GM18858 (cell line): ENCODE results near the gene KIT.

Source experiments
- ATAC-seq: cut with Tn5 transposase; IDR thresholded peaks from one replicate; pipeline ENCODE4 v1.9.1; 2021; ENCODE audit not compliant: unreplicated experiment

KIT gene

GRCh38 chr4:54695788-54696187 is 38.0 kb downstream of the KIT start:
- ATAC-seq = no peak

GRCh38 chr4:54696649-54697048 is 38.9 kb downstream of the KIT start:
- ATAC-seq = no peak

DNA sequence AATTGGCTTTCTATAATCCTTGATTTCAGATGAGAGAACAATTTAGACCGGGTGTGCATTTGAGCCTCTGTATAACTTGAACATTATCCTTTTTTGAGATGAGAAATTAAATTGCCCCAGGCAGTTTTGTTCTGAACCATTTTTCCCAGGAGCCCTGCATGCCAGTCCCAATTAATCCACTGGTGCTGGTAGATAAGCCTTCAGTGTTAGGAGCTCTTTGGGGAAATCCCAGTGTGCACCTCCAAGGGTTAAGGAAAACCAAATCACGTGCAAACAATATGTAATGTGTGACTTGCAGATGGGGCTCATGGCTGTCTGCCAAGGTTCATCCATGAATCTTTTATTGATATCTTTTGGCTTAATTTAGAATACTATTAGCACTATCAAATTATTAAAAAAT is 43.2 kb downstream of the KIT start:
- ATAC-seq = no peak

DNA sequence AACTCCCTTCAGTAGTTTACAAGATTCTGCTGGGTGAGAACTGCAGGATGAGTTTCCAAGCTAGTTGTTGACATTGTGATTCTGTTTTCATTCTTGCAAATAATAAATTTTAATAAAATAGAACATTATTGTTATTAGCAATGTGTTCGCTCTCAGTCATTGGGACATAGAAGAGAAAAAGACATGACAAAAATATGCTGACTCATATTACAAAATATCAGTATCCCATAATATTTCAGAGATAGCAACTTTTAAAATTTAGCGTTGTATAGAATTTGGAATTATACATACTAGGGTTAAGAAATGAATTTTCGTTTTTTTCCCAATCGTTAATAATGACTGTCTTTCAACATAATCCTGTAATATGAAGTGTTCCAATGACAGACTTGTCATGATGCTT is 45.4 kb downstream of the KIT start:
- ATAC-seq = no peak

GRCh38 chr4:54707406-54707805 is 49.6 kb downstream of the KIT start:
- ATAC-seq = no peak

DNA sequence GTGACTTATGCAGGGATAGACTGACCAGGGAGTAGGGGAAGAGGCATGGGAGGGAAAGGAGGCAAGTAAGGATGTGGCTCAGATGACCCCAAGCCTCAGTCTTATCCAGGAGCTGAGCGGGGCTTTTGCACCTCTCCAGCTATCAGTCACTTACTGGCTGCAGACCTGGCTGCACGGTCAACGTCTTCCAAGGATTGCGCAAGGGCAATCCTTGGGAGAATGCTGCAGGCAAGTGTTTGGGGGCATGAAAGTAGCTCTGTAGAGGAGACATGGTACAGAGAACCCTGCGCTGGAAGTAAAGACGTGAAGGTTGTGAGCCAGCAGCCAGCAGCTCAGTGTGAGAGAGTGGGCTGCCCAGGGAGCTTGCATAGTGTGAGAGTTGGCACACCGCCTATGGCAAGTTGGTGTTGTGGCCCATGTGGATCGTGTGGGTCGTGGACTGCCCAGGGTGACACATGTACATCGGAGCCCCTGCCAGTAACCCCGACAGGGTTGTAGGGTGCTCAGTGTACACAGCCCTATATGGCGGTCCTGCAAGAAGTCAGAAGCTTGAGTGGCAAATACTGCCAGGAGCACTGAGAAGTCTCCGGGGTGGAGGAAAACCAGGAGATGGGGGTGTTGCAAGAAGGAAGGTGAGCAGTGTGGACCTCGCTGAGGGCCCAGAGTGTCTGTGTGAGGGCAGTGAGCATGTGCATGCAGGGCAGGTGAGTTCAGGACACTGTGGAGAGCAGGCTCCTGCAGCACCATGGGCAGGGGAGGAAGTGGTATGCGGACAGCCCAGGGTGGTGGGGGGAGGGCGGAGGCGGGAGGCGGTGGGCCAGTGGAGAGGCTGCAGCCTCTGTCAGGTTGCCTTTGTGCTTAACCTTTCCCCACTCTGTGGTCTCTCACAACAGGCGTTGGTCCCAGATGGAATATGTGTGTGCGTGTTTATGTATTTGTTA is 50.9 kb downstream of the KIT start:
- ATAC-seq = no peak

DNA sequence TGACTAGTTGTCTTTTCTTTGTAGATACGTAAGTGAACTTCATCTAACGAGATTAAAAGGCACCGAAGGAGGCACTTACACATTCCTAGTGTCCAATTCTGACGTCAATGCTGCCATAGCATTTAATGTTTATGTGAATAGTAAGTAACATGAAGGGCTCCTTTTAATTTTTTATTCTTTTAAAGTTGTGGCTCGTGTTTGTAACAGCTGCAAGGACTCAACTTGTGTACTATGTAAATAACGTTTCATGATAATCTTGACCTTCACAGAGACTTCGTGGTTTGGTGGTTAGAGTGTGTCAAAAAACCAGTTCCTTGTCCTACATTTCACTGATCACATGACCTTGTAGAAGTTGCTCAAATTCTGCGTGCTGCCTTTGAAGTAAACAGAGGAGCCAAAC is 51.6 kb downstream of the KIT start:
- ATAC-seq = no peak

- ATAC-seq = no peak
Observed at GRCh38 chr4:54712206-54712605, 54.4 kb downstream of the KIT start.

DNA sequence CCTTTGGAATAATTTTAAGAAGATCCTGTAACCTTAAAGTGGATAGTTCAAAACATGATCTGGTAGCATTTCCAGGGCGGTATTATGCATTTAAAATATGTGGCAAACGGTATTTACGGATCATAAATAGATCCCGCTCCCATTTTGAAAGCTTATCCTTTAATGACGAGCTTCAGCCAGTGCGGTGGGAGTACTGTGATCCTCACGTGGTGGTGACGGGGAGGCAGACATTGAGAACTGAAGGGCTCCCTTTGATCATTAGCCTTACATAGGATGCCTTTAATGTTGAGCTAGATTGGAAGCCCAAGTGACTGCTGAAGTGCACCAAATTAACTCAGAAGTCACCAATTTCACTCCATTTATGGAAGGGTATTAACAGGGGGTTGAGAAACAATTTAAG is 56.9 kb downstream of the KIT start:
- no peak for ATAC-seq

- ATAC-seq = no peak
Observed at GRCh38 chr4:54716478-54717065, 58.8 kb downstream of the KIT start.

DNA sequence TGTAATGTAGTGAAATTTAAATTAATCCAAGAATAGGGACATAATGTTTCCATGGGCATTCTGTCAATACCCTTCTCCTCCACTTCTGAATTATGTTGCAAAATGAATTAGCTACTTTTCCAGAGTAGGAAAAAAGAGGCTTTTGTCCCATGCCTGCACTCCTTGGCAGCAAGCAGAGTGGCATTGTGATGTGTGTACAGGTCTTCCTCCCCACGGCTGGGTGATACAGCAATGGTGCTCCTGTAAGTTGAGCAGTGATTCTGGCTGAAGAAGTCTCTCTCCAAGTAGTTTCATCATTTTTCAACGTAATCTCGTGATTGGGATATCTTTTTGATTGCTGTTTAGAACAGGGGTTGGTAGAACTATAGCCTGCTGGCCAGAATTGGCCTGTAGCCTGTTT is 59.9 kb downstream of the KIT start:
- ATAC-seq = no peak

- no peak for ATAC-seq
Observed at GRCh38 chr4:54719378-54719777, 61.6 kb downstream of the KIT start.

GRCh38 chr4:54723220-54723619 is 65.5 kb downstream of the KIT start:
- ATAC-seq = no peak

GRCh38 chr4:54723820-54724219 is 66.1 kb downstream of the KIT start:
- ATAC-seq = no peak

DNA sequence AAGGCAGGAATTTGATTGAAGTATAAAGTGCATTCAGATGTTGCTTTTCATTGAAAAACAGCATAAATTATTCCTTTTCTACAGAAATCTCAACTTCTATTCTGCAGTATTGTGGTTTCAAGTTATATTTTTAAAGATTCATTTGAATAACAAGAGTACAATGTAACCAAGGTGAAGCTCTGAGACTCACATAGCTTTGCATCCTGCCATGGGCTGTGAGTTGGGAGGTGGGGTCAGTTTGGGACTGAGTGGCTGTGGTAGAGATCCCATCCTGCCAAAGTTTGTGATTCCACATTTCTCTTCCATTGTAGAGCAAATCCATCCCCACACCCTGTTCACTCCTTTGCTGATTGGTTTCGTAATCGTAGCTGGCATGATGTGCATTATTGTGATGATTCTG is 69.2 kb downstream of the KIT start:
- no peak for ATAC-seq

DNA sequence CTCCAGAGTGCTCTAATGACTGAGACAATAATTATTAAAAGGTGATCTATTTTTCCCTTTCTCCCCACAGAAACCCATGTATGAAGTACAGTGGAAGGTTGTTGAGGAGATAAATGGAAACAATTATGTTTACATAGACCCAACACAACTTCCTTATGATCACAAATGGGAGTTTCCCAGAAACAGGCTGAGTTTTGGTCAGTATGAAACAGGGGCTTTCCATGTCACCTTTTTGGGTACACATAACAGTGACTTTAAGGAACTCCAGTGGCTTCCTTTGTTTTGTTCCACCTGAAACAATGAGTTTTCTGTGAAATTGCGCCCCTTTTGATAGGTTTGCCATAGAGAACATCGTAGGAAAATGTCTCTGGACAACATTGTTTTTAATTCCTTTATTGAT is 69.6 kb downstream of the KIT start:
- peak; percentile 52 for ATAC-seq

GRCh38 chr4:54728368-54728767 is 70.6 kb downstream of the KIT start:
- ATAC-seq = no peak

GRCh38 chr4:54729256-54729655 is 71.5 kb downstream of the KIT start:
- ATAC-seq = no peak

DNA sequence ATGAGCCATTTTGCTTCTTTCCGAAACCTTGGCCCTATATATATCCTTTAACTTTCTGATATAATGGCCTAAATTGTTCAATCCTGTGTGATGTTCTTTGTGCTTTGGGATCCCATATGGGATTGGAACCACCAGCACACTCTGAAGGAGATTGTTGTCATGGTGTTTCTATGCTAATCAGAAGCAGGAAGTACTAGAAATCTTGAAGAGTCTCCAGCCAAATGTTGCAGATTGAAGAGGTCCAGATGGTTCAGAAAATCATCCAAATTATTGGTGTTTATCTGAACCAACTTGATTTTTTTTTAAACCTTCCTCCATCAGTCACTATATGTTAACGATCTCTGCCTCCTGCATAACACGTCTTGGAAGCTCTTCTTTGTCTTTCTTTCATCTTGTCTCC is 72.8 kb downstream of the KIT start:
- ATAC-seq = no peak

DNA sequence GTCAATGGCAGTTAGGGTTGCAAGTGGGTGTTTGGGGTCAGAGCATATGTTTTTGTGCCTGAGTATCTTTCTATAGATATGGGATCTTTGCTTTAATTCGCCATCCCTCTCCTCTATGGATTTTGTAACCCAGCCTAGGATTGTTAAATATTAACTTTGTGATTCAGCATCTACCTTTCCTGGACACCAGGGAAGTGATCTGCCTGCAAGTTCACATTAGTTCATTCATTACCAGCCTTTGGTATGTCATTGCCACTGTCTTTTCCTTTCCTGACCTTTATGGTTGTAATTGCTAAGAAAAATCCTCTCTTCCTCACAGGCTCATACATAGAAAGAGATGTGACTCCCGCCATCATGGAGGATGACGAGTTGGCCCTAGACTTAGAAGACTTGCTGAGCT is 73.8 kb downstream of the KIT start:
- no peak for ATAC-seq

GRCh38 chr4:54731976-54732375 is 74.2 kb downstream of the KIT start:
- ATAC-seq = no peak

DNA sequence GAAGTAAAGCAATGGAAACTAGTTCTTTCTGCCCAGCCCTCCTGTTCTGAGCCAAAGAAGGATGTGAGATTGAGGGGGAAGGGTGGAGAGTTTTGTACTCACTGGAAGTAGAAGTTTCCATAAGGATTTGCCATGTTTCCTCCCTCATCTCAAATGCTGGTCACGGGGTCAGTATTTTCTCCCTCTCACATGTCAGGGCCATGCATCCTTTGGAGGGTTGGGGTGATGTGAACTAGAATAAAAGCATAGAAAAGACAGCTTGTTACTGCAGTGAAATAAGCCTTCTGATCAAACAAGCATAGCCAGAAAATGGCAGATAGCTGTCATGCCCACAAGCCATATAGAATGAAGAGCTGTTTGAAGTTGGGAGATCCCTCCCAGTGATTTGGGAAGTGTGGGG is 79.7 kb downstream of the KIT start:
- ATAC-seq = no peak

GRCh38 chr4:54741202-54741601 is 83.4 kb downstream of the KIT start:
- ATAC-seq = no peak
